ENCODE data around the gene PLXNB3.
"Not testable (repeated sequence)": the region's sequence is repeated elsewhere in the genome, so short reads cannot be mapped to it uniquely, and the experiment has no call there.

The PLXNB3 gene

GRCh38 chrX:153733651-153734240 lies 30.3 kb upstream of the PLXNB3 start:
- DNase-seq = no peak

GRCh38 chrX:153734871-153735270 lies 29.2 kb upstream of the PLXNB3 start:
- DNase-seq = no peak

GRCh38 chrX:153735274-153735673 lies 28.8 kb upstream of the PLXNB3 start:
- no peak for DNase-seq

GRCh38 chrX:153736071-153736820 lies 27.8 kb upstream of the PLXNB3 start:
- DNase-seq = no peak

GRCh38 chrX:153736871-153737441 lies 27.1 kb upstream of the PLXNB3 start:
- no peak for DNase-seq

- DNase-seq = no peak
Measured at GRCh38 chrX:153738056-153738605, 25.9 kb upstream of the PLXNB3 start.

- DNase-seq = no peak
Measured at GRCh38 chrX:153739754-153740486, 24.1 kb upstream of the PLXNB3 start.

GRCh38 chrX:153740631-153741222 lies 23.3 kb upstream of the PLXNB3 start:
- no peak for DNase-seq

GRCh38 chrX:153741446-153741845 lies 22.6 kb upstream of the PLXNB3 start:
- DNase-seq = no peak

- DNase-seq = not testable (repeated sequence)
Measured at GRCh38 chrX:153742111-153742510, 21.9 kb upstream of the PLXNB3 start.

- peak; percentile 44 for DNase-seq
Measured at GRCh38 chrX:153742796-153743467, 21.1 kb upstream of the PLXNB3 start.

- peak; percentile 78 for DNase-seq
Measured at GRCh38 chrX:153743468-153744209, 20.4 kb upstream of the PLXNB3 start.

- DNase-seq = no peak
Measured at GRCh38 chrX:153744210-153745066, 19.6 kb upstream of the PLXNB3 start.

- DNase-seq = not testable (repeated sequence)
Measured at GRCh38 chrX:153745067-153745433, 19.0 kb upstream of the PLXNB3 start.

GRCh38 chrX:153746359-153746758 lies 17.7 kb upstream of the PLXNB3 start:
- DNase-seq = no peak

GRCh38 chrX:153746991-153747390 lies 17.1 kb upstream of the PLXNB3 start:
- not testable (repeated sequence) for DNase-seq

GRCh38 chrX:153749017-153749416 lies 15.0 kb upstream of the PLXNB3 start:
- not testable (repeated sequence) for DNase-seq

- DNase-seq = no peak
Measured at GRCh38 chrX:153750127-153750774, 13.8 kb upstream of the PLXNB3 start.

GRCh38 chrX:153755136-153755535 lies 8.9 kb upstream of the PLXNB3 start:
- DNase-seq = no peak

GRCh38 chrX:153761863-153762262 lies 2.2 kb upstream of the PLXNB3 start:
- no peak for DNase-seq
